Fibroblast of villous mesenchyme (primary cell): ENCODE data around the gene ADRA2A. TPM values are rescaled to one million over a fixed set of nuclear protein-coding genes. Genes with fewer than 3 reads are reported as not detected.

Experiments
- DNase-seq: peaks from one replicate; pipeline ENCODE4 v3.0.0-alpha.2; 2010; ENCODE audit warnings: low read depth
- H3K4me3 ChIP-seq: 2 replicates; pipeline ENCODE4 v1.5.1; 2011; ENCODE audit warnings: low read depth, mild to moderate bottlenecking, low read length
- total RNA-seq: library from RNA; depleted of rRNA; stranded (reverse); fragments of >200 nt; gene quantifications from 2 replicates; pipeline ENCODE4 v1.2.3, GENCODE V29; 2012
- TF ChIP-seq, protein P1 (sequence below): IDR thresholded peaks from 2 replicates; pipeline ENCODE4 v1.5.1; 2012; ENCODE audit warnings: low read depth, mild to moderate bottlenecking, low read length; ENCODE audit not compliant: insufficient read depth

ADRA2A gene
- total RNA-seq, result 0.32 and 3.0 TPM in 2 replicates

GRCh38 chr10:111076682-111077478, at the start of gene ADRA2A:
TSS of gene ADRA2A (plus strand) at chr10:111077029. CDS start at chr10:111077997, 968 bp downstream.
- TF ChIP-seq, protein P1, sequence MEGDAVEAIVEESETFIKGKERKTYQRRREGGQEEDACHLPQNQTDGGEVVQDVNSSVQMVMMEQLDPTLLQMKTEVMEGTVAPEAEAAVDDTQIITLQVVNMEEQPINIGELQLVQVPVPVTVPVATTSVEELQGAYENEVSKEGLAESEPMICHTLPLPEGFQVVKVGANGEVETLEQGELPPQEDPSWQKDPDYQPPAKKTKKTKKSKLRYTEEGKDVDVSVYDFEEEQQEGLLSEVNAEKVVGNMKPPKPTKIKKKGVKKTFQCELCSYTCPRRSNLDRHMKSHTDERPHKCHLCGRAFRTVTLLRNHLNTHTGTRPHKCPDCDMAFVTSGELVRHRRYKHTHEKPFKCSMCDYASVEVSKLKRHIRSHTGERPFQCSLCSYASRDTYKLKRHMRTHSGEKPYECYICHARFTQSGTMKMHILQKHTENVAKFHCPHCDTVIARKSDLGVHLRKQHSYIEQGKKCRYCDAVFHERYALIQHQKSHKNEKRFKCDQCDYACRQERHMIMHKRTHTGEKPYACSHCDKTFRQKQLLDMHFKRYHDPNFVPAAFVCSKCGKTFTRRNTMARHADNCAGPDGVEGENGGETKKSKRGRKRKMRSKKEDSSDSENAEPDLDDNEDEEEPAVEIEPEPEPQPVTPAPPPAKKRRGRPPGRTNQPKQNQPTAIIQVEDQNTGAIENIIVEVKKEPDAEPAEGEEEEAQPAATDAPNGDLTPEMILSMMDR, result no peak
- H3K4me3 ChIP-seq, result peak within 1 kb of the TSS; percentile 53
- peak; percentile 35 for DNase-seq

DNA sequence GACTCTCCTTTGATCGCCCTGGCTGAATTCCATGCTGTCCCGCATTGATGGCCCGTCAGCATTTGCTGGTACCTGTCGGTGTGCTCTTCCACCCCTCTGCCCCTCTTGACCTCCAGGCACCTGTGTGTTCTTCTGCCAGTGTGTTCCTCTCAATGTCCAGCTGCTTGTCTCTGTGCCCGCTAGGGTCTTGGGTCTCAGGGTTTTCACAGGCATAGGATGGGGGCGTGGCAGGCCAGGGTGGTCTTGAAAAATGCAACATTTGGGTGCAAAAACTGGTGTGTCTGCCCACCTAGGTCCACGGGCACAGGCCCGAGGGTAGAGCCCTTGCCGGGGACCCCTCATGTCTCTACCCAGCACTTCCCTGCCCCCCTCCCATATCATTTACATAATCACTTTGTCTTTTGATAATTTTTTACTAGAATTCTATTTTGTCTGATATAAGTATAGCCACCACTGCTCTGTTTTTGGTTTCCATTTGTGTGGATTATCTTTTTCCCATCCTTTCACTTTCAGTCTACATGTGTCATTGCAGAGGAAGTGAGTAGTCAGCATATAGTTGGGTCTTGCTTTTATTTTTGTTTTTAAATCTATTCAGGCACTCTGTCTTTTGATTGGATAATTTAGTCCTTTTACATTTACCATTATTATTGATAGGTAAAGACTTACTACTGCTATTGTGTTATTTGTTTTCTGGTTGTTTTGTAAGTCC, 46.6 kb upstream of the ADRA2A start:
- DNase-seq, result no peak
- TF ChIP-seq, protein P1, result no peak
- no peak overlapping the region for H3K4me3 ChIP-seq

DNA sequence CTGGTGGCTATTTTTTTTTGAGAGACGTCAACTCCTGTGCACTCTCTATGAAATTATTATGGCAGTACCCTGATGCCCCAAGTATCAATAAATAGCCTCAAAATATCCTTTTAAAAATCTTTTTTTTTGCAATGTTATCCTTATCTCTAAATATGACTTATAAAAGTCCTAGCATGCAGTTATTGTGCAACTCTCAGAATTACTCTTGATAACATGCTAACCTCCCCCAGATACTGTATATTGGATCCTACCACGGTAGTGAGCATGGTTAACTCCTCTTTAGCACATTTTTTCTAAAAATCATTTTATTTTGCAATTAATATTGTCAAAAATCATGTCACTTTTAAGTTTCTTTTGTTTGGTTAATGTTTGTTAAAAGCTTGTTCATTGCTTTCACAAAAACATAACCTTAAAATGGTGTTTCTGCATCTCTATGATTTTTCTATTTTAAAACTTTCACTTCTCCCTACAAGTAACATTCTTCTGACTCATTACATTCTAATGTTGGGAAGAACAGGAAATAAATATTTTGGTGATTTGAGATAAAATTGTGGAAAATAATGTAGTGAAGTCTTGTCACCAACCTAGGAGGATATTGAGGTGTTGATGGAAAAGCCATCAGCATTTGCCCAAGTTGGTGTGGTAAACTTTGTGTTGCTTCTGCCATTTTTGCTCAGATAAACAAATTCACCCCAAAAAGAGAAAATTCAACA, 42.1 kb upstream of the ADRA2A start:
- no peak overlapping the region for H3K4me3 ChIP-seq
- TF ChIP-seq, protein P1, result no peak
- DNase-seq, result peak; percentile 10

- DNase-seq, result peak; percentile 7
- TF ChIP-seq, protein P1, result no peak
- no peak overlapping the region for H3K4me3 ChIP-seq
Measured at GRCh38 chr10:111035542-111035941, 41.3 kb upstream of the ADRA2A start.

DNA sequence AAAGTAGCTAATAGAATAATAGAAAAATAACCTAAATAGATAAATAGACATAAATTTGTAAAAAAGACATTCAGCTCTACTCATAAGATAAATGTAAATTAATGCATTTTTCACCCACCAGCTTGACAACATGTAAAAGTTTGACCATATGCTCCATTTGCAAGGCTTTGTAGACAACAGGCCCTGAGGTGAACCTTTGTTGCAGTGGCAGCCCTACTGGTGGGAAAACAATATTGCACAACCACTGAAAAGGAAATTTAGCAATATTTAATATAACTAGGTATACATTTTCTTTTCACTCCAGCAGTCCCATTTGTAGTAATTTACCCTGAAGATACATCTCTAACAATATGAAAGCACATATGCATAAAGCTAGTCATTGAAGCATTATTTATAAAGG, 39.0 kb upstream of the ADRA2A start:
- DNase-seq, result no peak

DNA sequence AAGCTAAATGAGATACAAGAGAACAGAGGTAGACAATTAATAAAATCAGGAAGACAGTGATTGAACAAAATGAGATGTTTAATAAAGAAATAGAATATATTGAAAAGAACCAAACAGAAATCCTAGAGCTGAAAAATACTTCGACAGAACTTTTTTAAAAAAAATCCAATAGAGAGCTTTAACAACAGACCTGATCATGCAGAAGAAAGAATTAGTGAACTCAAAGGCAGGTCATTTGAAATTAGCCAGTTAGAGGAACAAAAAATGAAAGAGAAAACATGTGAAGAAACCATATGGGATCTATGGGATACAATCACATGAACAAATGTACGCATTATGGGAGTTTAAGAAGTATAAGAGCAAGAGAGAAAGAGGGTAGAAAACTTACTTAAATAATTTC, 37.3 kb upstream of the ADRA2A start:
- no peak for DNase-seq
- TF ChIP-seq, protein P1, result no peak
- no peak overlapping the region for H3K4me3 ChIP-seq

More for the DNA sequence above, 39.0 kb upstream of the ADRA2A start:
- TF ChIP-seq, protein P1, result peak; percentile 33
- H3K4me3 ChIP-seq, result no peak overlapping the region
